OCI-LY7 (cell line): ENCODE data around the gene GPRC5C. TPM values are rescaled to one million over a fixed set of nuclear protein-coding genes. Genes with fewer than 3 reads are reported as not detected.

Experiments
- BruUV-seq: library from RNA; stranded (reverse); fragments of 400-500 nt; replicated peaks from 2 replicates; lab custom pipeline; 2021; lab: Mats Ljungman, UMichigan
- CTCF ChIA-PET: fragments of 300-600 bp; sonication (Branson Sonifier 250); formaldehyde crosslinking; loops from one replicate; lab custom pipeline; 2022; ENCODE audit warnings: antibody characterized with exemption; ENCODE audit not compliant: unreplicated experiment; lab: Charles Lee
- POLR2A ChIA-PET: fragments of 300-600 bp; sonication (Branson Sonifier 250); formaldehyde crosslinking; loops from one replicate; lab custom pipeline; 2022; ENCODE audit warnings: antibody characterized with exemption; lab: Charles Lee
- DNase-seq: peaks from one replicate; pipeline ENCODE4 v3.0.0-alpha.2; 2015; ENCODE audit warnings: low spot score
- H2AFZ ChIP-seq: fragments of 200-600 bp; sonication (generic), shearing (Covaris generic); 2 replicates; pipeline ENCODE4 v1.6.1; 2014; ENCODE audit warnings: mild to moderate bottlenecking, antibody characterized with exemption, low read length, moderate library complexity
- H3K27ac ChIP-seq: fragments of 200-600 bp; sonication (generic); 2 replicates; pipeline ENCODE4 v1.5.1; 2014; ENCODE audit warnings: mixed run types, low read depth, mild to moderate bottlenecking, moderate library complexity, low read length, inconsistent platforms; ENCODE audit not compliant: poor library complexity, severe bottlenecking
- H3K36me3 ChIP-seq: fragments of 200-600 bp; sonication (generic); 2 replicates; pipeline ENCODE4 v1.6.1; 2014; ENCODE audit warnings: mild to moderate bottlenecking, antibody characterized with exemption, low read length, moderate library complexity, mixed read lengths; ENCODE audit not compliant: insufficient read depth
- H3K4me1 ChIP-seq: fragments of 200-600 bp; sonication (generic); 2 replicates; pipeline ENCODE4 v1.5.1; 2014; ENCODE audit warnings: mild to moderate bottlenecking, low read length; ENCODE audit not compliant: insufficient read depth, poor library complexity, severe bottlenecking
- H3K4me2 ChIP-seq: fragments of 200-600 bp; sonication (generic); 2 replicates; pipeline ENCODE4 v1.6.1; 2014; ENCODE audit warnings: mild to moderate bottlenecking, low read length
- H3K4me3 ChIP-seq: fragments of 200-600 bp; sonication (generic); 2 replicates; pipeline ENCODE4 v1.5.1; 2014; ENCODE audit warnings: mild to moderate bottlenecking, low read depth, low read length; ENCODE audit not compliant: poor library complexity, severe bottlenecking
- H3K79me2 ChIP-seq: fragments of 200-600 bp; sonication (generic); 2 replicates; pipeline ENCODE4 v1.6.1; 2016; ENCODE audit warnings: low read depth, mild to moderate bottlenecking, low read length, moderate library complexity, mixed read lengths; ENCODE audit not compliant: insufficient read depth
- H3K9me2 ChIP-seq: fragments of 200-600 bp; sonication (generic); 2 replicates; pipeline ENCODE4 v1.6.1; 2016; ENCODE audit warnings: mild to moderate bottlenecking, low read length, mixed read lengths; ENCODE audit not compliant: insufficient read depth
- H3K9me3 ChIP-seq: fragments of 200-600 bp; sonication (generic); 2 replicates; pipeline ENCODE4 v1.6.1; 2014; ENCODE audit warnings: mild to moderate bottlenecking, mixed run types, low read length, mixed read lengths
- H4K20me1 ChIP-seq: fragments of 200-600 bp; sonication (generic); 2 replicates; pipeline ENCODE4 v1.6.1; 2014; ENCODE audit warnings: mild to moderate bottlenecking, antibody characterized with exemption, low read length, moderate library complexity, mixed read lengths; ENCODE audit not compliant: insufficient read depth
- EZH2phosphoT487 ChIP-seq: fragments of 200-600 bp; sonication (generic); IDR thresholded peaks from 2 replicates; pipeline ENCODE4 v1.6.1; 2018; ENCODE audit warnings: low read depth, borderline replicate concordance, mild to moderate bottlenecking, mixed run types, antibody characterized with exemption, low read length, moderate library complexity, mixed read lengths
- intact Hi-C: fragments of 100-400 bp; cut with micrococcal nuclease; formaldehyde crosslinking; loops from one replicate; pipeline ENCODE4 v1.10.0; 2022; ENCODE audit not compliant: unreplicated experiment
- total RNA-seq, 2 experiments: library from RNA; depleted of rRNA in 1 of 2; stranded (reverse); fragments of >200 nt in 1 of 2; shearing (Covaris generic) in 1 of 2; gene quantifications; 2 replicates each; pipeline ENCODE4 v1.2.3, GENCODE V29; 2014 to 2022
- TF ChIP-seq, protein P1 (sequence below): fragments of 200-600 bp; sonication (generic); conservative IDR thresholded peaks from 2 replicates; pipeline ENCODE4 v1.5.1; 2014; ENCODE audit warnings: mild to moderate bottlenecking, antibody characterized with exemption, low read length, moderate library complexity, mixed read lengths

The GPRC5C gene
- total RNA-seq, 2 experiments from 2014 or later, result 1.1 to 19.5 TPM

DNA sequence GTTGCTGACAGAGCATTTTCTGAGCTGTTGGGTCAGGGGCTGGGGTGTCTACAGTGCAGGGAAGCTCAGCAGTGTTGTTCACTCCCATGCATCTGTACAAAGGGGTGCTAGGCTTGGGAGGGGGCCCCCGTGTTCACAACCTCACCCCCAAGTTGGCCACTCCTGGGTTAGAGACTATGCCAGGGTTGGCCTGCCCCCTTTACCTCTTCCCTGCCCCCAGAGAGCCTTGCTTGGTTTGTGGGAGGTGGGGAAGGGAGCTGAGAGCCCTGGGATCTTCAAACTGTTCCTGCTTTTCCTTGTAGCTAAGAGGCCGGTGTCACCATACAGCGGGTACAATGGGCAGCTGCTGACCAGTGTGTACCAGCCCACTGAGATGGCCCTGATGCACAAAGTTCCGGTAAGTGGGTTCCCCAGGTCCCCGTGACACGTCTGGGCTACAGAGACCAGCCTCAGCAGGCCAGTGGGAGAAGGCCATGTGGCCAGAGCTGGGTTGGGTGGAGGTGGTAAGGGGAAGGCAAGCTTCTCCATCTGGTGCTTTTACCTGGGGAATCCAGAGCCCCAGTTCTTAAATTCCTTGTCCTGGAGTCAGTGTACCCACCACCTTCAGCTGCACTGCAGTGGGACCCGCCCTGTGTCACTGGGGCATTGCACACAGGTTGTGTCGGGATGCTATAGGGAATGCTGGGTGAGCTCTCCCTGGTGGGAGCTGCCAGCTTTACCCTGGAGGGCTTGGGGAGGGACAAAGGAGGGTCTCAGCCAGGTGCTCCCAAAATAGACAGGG lies 11.8 kb downstream of the GPRC5C start:
- CTCF ChIA-PET, result interaction anchor here (0.5 kb wide), 2 partner anchors 53 to 213 kb away, joined by 3 to 4 read pairs; no protein-coding TSS in a partner anchor
- no peak for DNase-seq
- Histone ChIP-seq H3K79me2 (no peaks in the 10 kb centered on the region), H3K4me1 (peaks cover 22% of the 10 kb centered on the region), H3K4me2 (peak overlapping the region; percentile 65), H3K9me2 (no peaks in the 10 kb centered on the region), H3K9me3 (no peaks in the 10 kb centered on the region), H3K4me3 (peak overlapping the region; percentile 58), H3K36me3 (no peaks in the 10 kb centered on the region), H2AFZ (peak overlapping the region; percentile 91; the same call in 1 of the 2 replicates), H4K20me1 (no peaks in the 10 kb centered on the region), H3K27ac (no peak overlapping the region)
- POLR2A ChIA-PET, result interaction anchor here (0.6 to 0.9 kb wide), 2 partner anchors 10 to 50 kb away, joined by 3 to 7 read pairs; no protein-coding TSS in a partner anchor
- no TSS peak for BruUV-seq
- TF ChIP-seq EZH2phosphoT487, result no peak
- TF ChIP-seq, protein P1, sequence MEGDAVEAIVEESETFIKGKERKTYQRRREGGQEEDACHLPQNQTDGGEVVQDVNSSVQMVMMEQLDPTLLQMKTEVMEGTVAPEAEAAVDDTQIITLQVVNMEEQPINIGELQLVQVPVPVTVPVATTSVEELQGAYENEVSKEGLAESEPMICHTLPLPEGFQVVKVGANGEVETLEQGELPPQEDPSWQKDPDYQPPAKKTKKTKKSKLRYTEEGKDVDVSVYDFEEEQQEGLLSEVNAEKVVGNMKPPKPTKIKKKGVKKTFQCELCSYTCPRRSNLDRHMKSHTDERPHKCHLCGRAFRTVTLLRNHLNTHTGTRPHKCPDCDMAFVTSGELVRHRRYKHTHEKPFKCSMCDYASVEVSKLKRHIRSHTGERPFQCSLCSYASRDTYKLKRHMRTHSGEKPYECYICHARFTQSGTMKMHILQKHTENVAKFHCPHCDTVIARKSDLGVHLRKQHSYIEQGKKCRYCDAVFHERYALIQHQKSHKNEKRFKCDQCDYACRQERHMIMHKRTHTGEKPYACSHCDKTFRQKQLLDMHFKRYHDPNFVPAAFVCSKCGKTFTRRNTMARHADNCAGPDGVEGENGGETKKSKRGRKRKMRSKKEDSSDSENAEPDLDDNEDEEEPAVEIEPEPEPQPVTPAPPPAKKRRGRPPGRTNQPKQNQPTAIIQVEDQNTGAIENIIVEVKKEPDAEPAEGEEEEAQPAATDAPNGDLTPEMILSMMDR, result no peak
- intact Hi-C loops, result no loop called here

DNA sequence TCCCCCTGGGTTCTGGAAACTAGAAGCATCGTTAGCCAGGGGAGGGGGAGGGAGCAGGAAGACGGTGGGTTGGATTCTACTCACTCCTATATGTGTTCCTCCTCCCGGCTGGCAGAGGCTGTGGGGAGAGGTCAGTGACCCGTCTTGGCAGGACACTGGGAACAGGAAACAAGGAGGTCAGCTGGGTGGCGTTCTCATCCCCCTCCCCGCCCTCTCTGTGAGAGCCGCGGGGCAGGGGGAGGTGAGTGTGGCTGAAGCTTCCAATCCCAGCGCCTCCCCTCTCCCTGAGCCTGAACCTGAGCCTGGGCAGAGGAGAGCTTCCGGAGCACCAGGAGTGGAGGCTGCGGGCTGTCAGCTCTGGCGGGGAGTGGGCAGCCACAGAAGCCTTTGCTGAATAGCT lies 12.5 kb downstream of the GPRC5C start:
- no TSS peak for BruUV-seq
- POLR2A ChIA-PET, result interaction anchor here (0.6 kb wide), 1 partner anchor 51 kb away, joined by 3 read pairs; no protein-coding TSS in a partner anchor
- no peak overlapping the region for H3K4me2 ChIP-seq

More for the DNA sequence above, 12.5 kb downstream of the GPRC5C start:
- H3K9me2 ChIP-seq, result no peaks in the 10 kb centered on the region
- no peaks in the 10 kb centered on the region for H4K20me1 ChIP-seq
- no peak for DNase-seq
- no peak overlapping the region for H3K4me3 ChIP-seq
- no peaks in the 10 kb centered on the region for H3K9me3 ChIP-seq
- intact Hi-C loops, result no loop called here
- no peaks in the 10 kb centered on the region for H3K36me3 ChIP-seq
- TF ChIP-seq, protein P1, result no peak
- TF ChIP-seq EZH2phosphoT487, result no peak
- H2AFZ ChIP-seq, result no peak overlapping the region
- H3K27ac ChIP-seq, result no peak overlapping the region
- H3K4me1 ChIP-seq, result peaks cover 22% of the 10 kb centered on the region
- CTCF ChIA-PET, result interaction anchor here (0.5 kb wide), 1 partner anchor 212 kb away, joined by 4 read pairs; no protein-coding TSS in a partner anchor
- no peaks in the 10 kb centered on the region for H3K79me2 ChIP-seq
